HFF-Myc (cell line): ENCODE measurements around the gene KCNT2.
"Not testable (repeated sequence)": the region's sequence is repeated elsewhere in the genome, so short reads cannot be mapped to it uniquely, and the experiment has no call there.

ENCODE experiments used
- DNase-seq: peaks from one replicate; pipeline ENCODE4 v3.0.0-alpha.2; 2011; ENCODE audit warnings: low read depth; ENCODE audit errors: extremely low read depth
- H3K4me3 ChIP-seq: replicated peaks from 2 replicates; pipeline ENCODE4 v1.5.1; 2011; ENCODE audit warnings: low read depth, mild to moderate bottlenecking, control low read depth, low read length
- TF ChIP-seq, protein P1 (sequence below): IDR thresholded peaks from 2 replicates; pipeline ENCODE4 v1.5.1; 2012; ENCODE audit warnings: mild to moderate bottlenecking, low read depth, low read length, control low read depth; ENCODE audit errors: missing control alignments

Gene KCNT2

DNA sequence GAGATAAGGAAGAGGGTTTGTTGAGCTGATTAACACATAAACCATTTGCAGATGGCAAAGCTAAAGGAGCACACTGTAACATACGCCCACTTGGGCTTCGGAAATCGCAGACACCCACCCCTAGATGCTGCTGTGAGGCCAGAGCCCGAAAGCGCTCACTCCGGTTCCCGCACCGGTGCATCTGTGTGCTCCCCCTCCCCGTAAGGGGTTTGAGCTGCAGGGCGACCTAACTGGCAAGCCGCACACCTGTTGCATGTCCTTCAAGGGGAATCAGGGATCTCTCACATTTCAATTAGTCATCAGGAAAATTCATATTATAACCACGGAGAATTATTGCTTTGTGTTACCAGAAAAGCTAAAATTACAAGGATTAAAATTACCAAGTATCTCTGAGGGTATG lies 42.2 kb upstream of the KCNT2 start:
- H3K4me3 ChIP-seq = no peak overlapping the region
- no peak for DNase-seq
- TF ChIP-seq, protein P1, sequence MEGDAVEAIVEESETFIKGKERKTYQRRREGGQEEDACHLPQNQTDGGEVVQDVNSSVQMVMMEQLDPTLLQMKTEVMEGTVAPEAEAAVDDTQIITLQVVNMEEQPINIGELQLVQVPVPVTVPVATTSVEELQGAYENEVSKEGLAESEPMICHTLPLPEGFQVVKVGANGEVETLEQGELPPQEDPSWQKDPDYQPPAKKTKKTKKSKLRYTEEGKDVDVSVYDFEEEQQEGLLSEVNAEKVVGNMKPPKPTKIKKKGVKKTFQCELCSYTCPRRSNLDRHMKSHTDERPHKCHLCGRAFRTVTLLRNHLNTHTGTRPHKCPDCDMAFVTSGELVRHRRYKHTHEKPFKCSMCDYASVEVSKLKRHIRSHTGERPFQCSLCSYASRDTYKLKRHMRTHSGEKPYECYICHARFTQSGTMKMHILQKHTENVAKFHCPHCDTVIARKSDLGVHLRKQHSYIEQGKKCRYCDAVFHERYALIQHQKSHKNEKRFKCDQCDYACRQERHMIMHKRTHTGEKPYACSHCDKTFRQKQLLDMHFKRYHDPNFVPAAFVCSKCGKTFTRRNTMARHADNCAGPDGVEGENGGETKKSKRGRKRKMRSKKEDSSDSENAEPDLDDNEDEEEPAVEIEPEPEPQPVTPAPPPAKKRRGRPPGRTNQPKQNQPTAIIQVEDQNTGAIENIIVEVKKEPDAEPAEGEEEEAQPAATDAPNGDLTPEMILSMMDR = no peak

DNA sequence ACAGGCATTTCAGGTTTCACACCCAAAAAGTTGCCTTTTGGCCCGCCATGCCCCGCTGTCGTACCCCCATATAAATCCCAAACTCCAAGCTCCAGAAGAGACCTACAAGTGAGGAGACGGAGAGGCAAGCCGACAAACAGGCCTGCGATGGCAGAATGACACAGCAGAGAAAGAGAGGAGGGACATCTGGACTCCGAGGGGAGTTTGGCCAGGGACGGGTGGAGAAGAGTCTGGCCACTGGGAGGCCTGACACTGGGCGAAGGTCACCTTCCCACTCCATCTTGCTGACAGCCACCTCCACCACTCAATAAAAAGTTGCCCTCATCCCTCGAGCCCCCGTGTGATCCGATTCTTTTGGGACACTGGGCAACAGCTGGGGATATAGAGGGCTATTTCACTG lies 41.8 kb upstream of the KCNT2 start:
- no peak overlapping the region for H3K4me3 ChIP-seq
- no peak for DNase-seq
- TF ChIP-seq, protein P1 = no peak

DNA sequence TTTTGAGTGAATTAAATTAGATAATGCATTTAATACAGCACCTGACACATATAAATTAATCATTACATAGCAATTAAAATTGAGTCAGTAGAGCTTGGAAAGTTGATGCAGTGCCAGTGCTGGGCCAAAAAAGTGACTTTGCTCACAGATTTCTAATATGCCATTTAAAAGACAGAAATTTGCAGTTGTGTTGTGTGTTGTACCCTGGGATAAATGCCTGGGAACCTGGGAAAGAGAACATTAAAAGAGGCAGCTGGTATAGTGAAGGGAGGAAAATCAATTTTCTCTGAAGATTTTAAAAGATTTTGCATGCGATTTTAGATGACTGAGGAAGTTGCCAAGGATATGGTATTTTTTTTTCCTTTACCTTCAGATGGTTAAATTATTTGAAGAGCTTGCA lies 32.7 kb upstream of the KCNT2 start:
- no peak for DNase-seq
- TF ChIP-seq, protein P1 = no peak
- H3K4me3 ChIP-seq = no peak overlapping the region

DNA sequence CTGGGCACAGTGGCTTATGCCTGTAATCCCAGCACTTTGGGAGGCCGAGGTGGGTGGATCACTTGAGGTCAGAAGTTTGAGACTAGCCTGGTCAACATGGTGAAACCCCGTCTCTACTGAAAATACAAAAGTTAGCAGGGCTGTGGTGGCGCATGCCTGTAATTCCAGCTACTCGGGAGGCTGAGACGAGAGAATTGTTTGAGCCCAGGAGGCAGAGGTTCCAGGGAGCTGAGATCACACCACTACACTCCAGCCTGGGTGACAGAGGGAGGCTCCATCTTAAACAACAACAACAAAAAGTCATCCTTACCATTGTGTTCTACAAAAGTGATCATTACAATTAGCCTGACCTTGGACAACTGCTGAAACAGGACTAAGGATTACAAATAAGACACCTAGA lies 31.1 kb upstream of the KCNT2 start:
- DNase-seq, H3K4me3 ChIP-seq: not testable (repeated sequence)

DNA sequence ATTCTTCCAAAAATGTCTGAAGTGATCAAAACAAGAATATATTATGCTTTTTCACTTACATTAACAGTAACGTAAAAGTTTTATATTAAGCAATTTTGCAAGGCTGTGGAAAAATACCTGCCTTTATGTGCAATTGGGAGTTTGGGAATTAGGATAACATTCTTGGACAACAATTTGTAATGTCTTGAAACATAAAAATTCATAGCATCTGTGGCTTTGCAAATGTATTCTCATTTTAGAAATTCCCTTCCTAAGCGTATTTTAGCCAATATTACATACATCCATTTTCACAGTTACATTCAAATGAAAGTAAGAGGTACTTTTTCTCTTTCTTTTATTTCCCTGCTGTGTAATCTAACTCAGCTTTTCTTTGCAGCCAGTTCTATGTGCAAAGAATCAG lies 30.2 kb upstream of the KCNT2 start:
- H3K4me3 ChIP-seq = no peak overlapping the region
- no peak for DNase-seq
- TF ChIP-seq, protein P1 = no peak

DNA sequence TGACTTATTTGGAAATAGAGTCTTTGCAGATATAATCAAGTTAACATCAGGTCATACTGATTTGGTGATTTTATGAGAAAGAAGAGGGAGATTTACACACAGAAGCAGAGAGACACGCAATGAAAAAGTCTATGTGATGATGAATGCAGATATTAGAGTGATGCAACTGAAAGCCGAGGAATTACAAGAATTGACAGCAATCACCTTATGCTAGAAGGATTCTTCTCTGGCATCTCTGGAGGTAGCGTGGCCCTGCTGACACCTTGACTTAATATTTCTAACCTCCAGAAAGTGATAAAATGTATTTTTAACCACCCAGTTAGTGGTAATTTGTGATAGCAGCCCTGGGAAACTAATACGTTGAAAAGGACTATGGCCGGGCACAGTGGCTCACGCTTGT lies 29.4 kb upstream of the KCNT2 start:
- no peak overlapping the region for H3K4me3 ChIP-seq
- DNase-seq = no peak
- TF ChIP-seq, protein P1 = no peak

DNA sequence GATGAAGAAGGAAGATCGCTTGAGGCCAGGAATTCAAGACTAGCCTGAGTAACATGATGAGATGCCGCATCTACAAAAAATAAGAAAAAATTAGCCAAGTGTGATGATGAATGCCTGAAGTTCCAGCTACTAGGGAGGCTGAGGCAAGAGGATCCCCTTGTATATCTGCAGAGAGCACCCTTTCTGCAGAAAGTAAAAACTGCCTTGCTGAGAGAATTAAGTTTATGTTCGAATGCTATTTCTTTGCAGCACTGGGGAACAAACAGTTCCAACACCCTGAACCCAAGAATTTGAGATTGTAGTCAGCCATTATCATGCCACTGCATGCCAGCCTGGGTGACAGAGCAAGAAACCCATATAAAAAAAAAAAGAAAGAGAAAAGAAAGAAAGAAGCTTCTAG lies 20.6 kb upstream of the KCNT2 start:
- DNase-seq = no peak
- TF ChIP-seq, protein P1 = no peak
- no peak overlapping the region for H3K4me3 ChIP-seq
